Astrocyte of the cerebellum (primary cell): ENCODE data around the gene LCN2.

Experiments used
- DNase-seq: peaks from one replicate; pipeline ENCODE4 v3.0.0-alpha.2; 2011; ENCODE audit warnings: low read depth
- H3K4me3 ChIP-seq: 2 replicates; pipeline ENCODE4 v1.5.1; 2011; ENCODE audit warnings: mild to moderate bottlenecking, low read depth, low read length, moderate library complexity
- in situ Hi-C: cut with HindIII; loops from 2 replicates; pipeline ENCODE4 v1.10.0; 2017; ENCODE audit warnings: low sequenced_read_pairs
- TF ChIP-seq, protein P1 (sequence below): IDR thresholded peaks from 2 replicates; pipeline ENCODE4 v1.5.1; 2012; ENCODE audit warnings: low read length, low read depth, moderate library complexity, mild to moderate bottlenecking; ENCODE audit errors: missing control alignments

The LCN2 gene

DNA sequence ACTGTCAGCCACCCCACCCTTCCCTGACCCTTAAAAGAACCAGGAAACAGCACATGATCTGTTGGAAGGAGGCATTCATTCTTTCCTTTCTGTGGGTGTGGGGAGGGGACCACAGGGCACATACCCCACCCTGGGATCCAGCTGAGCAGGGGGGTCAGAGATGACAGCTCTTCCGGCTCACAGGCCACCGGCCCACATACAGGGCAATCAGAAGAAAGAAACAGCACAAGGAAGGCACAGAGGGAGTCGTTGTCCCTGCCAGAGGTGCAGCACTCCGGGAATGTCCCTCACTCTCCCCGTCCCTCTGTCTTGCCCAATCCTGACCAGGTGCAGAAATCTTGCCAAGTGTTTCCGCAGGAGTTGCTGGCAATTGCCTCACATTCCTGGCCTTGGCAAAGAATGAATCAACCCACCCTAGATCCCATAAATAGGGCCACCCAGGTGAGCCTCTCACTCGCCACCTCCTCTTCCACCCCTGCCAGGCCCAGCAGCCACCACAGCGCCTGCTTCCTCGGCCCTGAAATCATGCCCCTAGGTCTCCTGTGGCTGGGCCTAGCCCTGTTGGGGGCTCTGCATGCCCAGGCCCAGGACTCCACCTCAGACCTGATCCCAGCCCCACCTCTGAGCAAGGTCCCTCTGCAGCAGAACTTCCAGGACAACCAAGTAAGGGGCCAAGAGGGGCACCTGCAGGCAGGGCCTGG, at the start of gene LCN2:
Gene LCN2, plus strand, starts transcription at position 453 of the 701 bp plus-strand sequence. Its CDS starts 73 bp downstream, at position 526.
- DNase-seq: no peak
- TF ChIP-seq, protein P1, sequence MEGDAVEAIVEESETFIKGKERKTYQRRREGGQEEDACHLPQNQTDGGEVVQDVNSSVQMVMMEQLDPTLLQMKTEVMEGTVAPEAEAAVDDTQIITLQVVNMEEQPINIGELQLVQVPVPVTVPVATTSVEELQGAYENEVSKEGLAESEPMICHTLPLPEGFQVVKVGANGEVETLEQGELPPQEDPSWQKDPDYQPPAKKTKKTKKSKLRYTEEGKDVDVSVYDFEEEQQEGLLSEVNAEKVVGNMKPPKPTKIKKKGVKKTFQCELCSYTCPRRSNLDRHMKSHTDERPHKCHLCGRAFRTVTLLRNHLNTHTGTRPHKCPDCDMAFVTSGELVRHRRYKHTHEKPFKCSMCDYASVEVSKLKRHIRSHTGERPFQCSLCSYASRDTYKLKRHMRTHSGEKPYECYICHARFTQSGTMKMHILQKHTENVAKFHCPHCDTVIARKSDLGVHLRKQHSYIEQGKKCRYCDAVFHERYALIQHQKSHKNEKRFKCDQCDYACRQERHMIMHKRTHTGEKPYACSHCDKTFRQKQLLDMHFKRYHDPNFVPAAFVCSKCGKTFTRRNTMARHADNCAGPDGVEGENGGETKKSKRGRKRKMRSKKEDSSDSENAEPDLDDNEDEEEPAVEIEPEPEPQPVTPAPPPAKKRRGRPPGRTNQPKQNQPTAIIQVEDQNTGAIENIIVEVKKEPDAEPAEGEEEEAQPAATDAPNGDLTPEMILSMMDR: no peak
- in situ Hi-C loops: no loop called here
- no peak within 1 kb of the TSS for H3K4me3 ChIP-seq

DNA sequence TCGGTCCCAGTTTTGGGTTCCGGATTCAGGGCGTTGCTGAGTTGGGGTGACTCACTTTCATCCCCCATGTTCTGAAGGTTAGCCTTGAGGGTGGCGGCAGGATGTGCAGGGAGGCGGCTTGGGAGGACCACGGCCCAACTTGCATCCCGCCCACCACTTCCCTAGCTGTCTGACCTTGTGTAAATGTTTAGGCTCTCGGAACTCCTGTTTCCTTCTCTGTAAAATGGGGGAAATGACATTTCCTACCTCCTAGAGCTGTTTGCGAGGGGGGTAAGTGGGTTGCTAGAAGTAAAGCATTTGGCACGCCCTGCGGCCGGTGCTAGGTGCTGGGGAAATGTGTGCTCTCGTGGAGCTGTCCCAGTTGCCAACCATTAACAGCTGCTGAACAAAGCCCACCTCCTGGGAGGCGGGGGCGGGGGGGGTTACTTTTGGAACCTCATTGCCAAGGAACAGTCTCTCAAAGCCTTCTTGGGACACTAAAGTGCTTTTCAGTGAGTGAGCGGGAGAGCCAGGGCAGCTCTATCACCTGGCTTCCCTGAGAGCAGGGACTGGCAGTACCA, 49.2 kb upstream of the LCN2 start:
- in situ Hi-C loops: loop anchor here (10.0 kb wide), 1 partner anchor 165 kb away; the partner anchor contains the start of genes DPM2 and PIP5KL1
- H3K4me3 ChIP-seq: peak overlapping the region; percentile 46
- TF ChIP-seq, protein P1: no peak
- no peak for DNase-seq

DNA sequence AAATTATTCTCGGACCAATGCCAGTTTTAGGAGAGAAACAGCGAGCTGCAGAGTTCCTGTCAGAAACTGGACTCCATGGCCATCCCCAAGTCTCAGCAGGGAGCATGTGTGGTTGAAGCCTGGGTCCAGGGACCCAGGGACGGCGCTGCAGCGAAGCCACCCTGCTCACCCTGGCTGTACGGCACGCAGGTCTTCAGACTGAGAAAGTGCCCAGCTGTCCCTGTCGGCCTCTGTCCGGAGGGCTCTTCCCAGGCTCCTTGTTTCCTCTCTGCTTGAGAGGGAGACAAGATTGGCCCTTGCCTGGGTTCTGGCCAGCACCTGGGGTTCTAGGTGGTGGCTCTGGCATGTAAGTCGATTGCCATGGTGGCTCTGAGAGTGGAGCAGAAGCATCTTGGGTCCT, 48.7 kb upstream of the LCN2 start:
- DNase-seq: no peak
- in situ Hi-C loops: no loop called here
- TF ChIP-seq, protein P1: no peak
- peak overlapping the region; percentile 46 for H3K4me3 ChIP-seq

DNA sequence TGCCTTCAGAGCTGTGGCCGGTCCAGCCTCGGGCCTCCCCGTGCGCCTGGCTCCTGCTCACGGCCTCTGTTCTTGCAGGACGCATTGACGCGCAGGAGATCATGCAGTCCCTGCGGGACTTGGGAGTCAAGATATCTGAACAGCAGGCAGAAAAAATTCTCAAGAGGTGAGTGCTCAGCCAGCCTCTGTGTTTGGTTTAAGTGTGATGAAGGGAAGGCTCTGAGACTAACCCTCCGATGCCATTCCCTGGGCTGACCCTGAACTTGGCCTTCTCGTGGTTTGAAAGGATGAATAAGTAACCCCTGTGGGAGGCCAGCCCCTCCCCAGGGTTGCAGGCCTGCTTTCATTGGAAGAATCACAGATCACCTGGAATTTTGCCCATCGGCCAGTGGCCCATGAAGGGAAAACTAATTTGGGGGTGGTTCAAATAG, 48.0 kb upstream of the LCN2 start:
- TF ChIP-seq, protein P1: no peak
- in situ Hi-C loops: no loop called here
- no peak overlapping the region for H3K4me3 ChIP-seq
- DNase-seq: no peak

DNA sequence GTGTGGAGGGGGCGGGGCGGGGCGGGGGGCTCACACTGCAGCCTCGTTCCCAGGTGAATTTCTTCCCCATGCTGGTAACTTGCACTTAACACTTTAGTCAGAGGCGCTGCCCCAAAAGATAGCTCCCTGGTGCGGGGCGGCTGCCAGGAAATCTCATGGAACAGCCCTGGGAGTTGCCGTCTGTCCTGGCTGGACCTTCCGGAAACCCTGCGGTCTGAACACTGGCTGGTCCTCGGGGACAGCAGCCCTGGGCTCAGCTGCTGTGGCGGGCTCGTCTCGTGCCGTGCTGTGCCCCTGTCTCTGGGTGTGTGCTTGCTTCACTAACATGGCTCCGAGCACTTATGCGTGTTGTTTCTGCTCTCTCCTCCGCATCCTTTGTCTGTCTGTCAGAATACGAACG, 47.6 kb upstream of the LCN2 start:
- TF ChIP-seq, protein P1: no peak
- in situ Hi-C loops: no loop called here
- DNase-seq: no peak

DNA sequence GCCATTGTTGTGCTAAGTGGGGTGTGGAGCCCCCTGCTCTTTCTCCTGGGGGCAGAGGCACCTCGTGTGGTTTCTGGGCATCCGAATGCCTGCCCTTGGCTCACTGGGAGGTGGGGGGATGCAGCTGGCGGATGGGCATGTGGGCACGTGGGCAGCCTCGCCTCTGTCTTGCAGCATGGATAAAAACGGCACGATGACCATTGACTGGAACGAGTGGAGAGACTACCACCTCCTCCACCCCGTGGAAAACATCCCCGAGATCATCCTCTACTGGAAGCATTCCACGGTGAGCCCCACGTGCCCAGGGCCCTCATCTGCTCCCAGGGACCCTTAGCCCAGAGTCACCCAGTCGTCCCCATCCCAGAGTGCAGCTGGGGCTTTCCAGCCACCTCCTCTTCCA, 47.1 kb upstream of the LCN2 start:
- TF ChIP-seq, protein P1: no peak
- H3K4me3 ChIP-seq: no peak overlapping the region
- in situ Hi-C loops: no loop called here
- no peak for DNase-seq

More for the DNA sequence above, 47.6 kb upstream of the LCN2 start:
- H3K4me3 ChIP-seq: no peak overlapping the region
